Body of pancreas (tissue), 4 donors: ENCODE measurements around the gene AAGAB.

Experiments
- CTCF ChIP-seq, 7 experiments: fragments of 450-650 bp in 4 of 7; fragments of 200-600 bp in 3 of 7; sonication (generic) in 3 of 7; IDR thresholded peaks; one replicate each; pipeline ENCODE4 v1.5.1; 2016 to 2019; ENCODE audit warnings: antibody characterized with exemption in 7 of 7
- POLR2A ChIP-seq, 3 donors: fragments of 450-650 bp; IDR thresholded peaks; one replicate each; pipeline ENCODE4 v1.6.1; 2016; ENCODE audit warnings: antibody characterized with exemption in 3 of 3, mild to moderate bottlenecking in 2 of 3

- TF ChIP-seq CTCF (IDR thresholded peaks at IDR 0.05) (no peak), POLR2A (IDR thresholded peaks at IDR 0.05) (no peak)
These were observed 24.0 kb downstream of the AAGAB start for GRCh38 chr15:67230504-67230903.
